ENCODE measurements around the gene SRPK3.
"Not testable (repeated sequence)": the region's sequence is repeated elsewhere in the genome, so short reads cannot be mapped to it uniquely, and the experiment has no call there.

Gene SRPK3

GRCh38 chrX:153739754-153740486 is 40.9 kb upstream of the SRPK3 start:
- H3K4me2 ChIP-seq (ENCODE audit: insufficient read depth, low read length) = no peak overlapping the region
- H3K27ac ChIP-seq (ENCODE audit: low read length) = no peak overlapping the region
- no peaks in the 10 kb centered on the region for H3K36me3 ChIP-seq (ENCODE audit: insufficient read depth, low read length)
- H3K4me1 ChIP-seq (ENCODE audit: insufficient read depth, low read length) = no peaks in the 10 kb centered on the region
- no peaks in the 10 kb centered on the region for H4K20me1 ChIP-seq (ENCODE audit: insufficient read depth, low read length)
- no peak overlapping the region for H3K4me3 ChIP-seq (ENCODE audit: low read depth in 1 of 2, low read length in 2 of 2)
- H2AFZ ChIP-seq (ENCODE audit: low read depth, low read length) = no peak overlapping the region
- DNase-seq (peak; percentile 23), ATAC-seq (ENCODE audit: insufficient read depth, low read depth) (peak; percentile 73)
- H3K9ac ChIP-seq (ENCODE audit: low read depth, low read length) = no peak overlapping the region
- no peaks in the 10 kb centered on the region for H3K9me3 ChIP-seq (ENCODE audit: insufficient read depth, low read length, severe bottlenecking)
- H3K79me2 ChIP-seq (ENCODE audit: insufficient read depth, low read length) = no peaks in the 10 kb centered on the region
- H3K27me3 ChIP-seq (ENCODE audit: insufficient read depth, low read length, poor library complexity) = no peaks in the 10 kb centered on the region
- TF ChIP-seq CTCF (IDR thresholded peaks at IDR 0.05; ENCODE audit: borderline replicate concordance, extremely low read depth, low read length, poor library complexity, severe bottlenecking) (no peak), EZH2 (IDR thresholded peaks at IDR 0.05; ENCODE audit: borderline replicate concordance, low read depth, low read length, severe bottlenecking) (no peak)

- Histone ChIP-seq H3K9ac (ENCODE audit: low read depth, low read length) (no peak overlapping the region), H3K4me3 (ENCODE audit: low read depth in 1 of 2, low read length in 2 of 2) (no peak overlapping the region), H4K20me1 (ENCODE audit: insufficient read depth, low read length) (no peaks in the 10 kb centered on the region), H3K27ac (ENCODE audit: low read length) (no peak overlapping the region), H3K4me2 (ENCODE audit: insufficient read depth, low read length) (no peak overlapping the region), H3K4me1 (ENCODE audit: insufficient read depth, low read length) (no peaks in the 10 kb centered on the region), H3K27me3 (ENCODE audit: insufficient read depth, low read length, poor library complexity) (no peaks in the 10 kb centered on the region), H2AFZ (ENCODE audit: low read depth, low read length) (no peak overlapping the region), H3K79me2 (ENCODE audit: insufficient read depth, low read length) (no peaks in the 10 kb centered on the region), H3K9me3 (ENCODE audit: insufficient read depth, low read length, severe bottlenecking) (no peaks in the 10 kb centered on the region), H3K36me3 (ENCODE audit: insufficient read depth, low read length) (no peaks in the 10 kb centered on the region)
- TF ChIP-seq CTCF (IDR thresholded peaks at IDR 0.05; ENCODE audit: borderline replicate concordance, extremely low read depth, low read length, poor library complexity, severe bottlenecking) = no peak
- TF ChIP-seq EZH2 (IDR thresholded peaks at IDR 0.05; ENCODE audit: borderline replicate concordance, low read depth, low read length, severe bottlenecking) = no peak
- DNase-seq (no peak), ATAC-seq (ENCODE audit: insufficient read depth, low read depth) (no peak)
Measured at GRCh38 chrX:153740631-153741222, 40.1 kb upstream of the SRPK3 start.

GRCh38 chrX:153741446-153741845 is 39.4 kb upstream of the SRPK3 start:
- no peak overlapping the region for H3K4me2 ChIP-seq (ENCODE audit: insufficient read depth, low read length)
- H2AFZ ChIP-seq (ENCODE audit: low read depth, low read length) = no peak overlapping the region
- no peaks in the 10 kb centered on the region for H3K9me3 ChIP-seq (ENCODE audit: insufficient read depth, low read length, severe bottlenecking)
- H3K9ac ChIP-seq (ENCODE audit: low read depth, low read length) = no peak overlapping the region
- no peak for DNase-seq
- H3K27ac ChIP-seq (ENCODE audit: low read length) = no peak overlapping the region
- no peaks in the 10 kb centered on the region for H4K20me1 ChIP-seq (ENCODE audit: insufficient read depth, low read length)
- TF ChIP-seq CTCF (IDR thresholded peaks at IDR 0.05; ENCODE audit: borderline replicate concordance, extremely low read depth, low read length, poor library complexity, severe bottlenecking) = no peak
- TF ChIP-seq EZH2 (IDR thresholded peaks at IDR 0.05; ENCODE audit: borderline replicate concordance, low read depth, low read length, severe bottlenecking) = no peak
- H3K4me1 ChIP-seq (ENCODE audit: insufficient read depth, low read length) = no peaks in the 10 kb centered on the region
- no peak for ATAC-seq (ENCODE audit: insufficient read depth, low read depth)
- no peak overlapping the region for H3K4me3 ChIP-seq (ENCODE audit: low read depth in 1 of 2, low read length in 2 of 2)
- no peaks in the 10 kb centered on the region for H3K27me3 ChIP-seq (ENCODE audit: insufficient read depth, low read length, poor library complexity)
- H3K36me3 ChIP-seq (ENCODE audit: insufficient read depth, low read length) = no peaks in the 10 kb centered on the region
- H3K79me2 ChIP-seq (ENCODE audit: insufficient read depth, low read length) = no peaks in the 10 kb centered on the region

- not testable (repeated sequence) for H3K4me2 ChIP-seq (ENCODE audit: insufficient read depth, low read length); H3K9ac ChIP-seq (ENCODE audit: low read depth, low read length); H3K27me3 ChIP-seq (ENCODE audit: insufficient read depth, low read length, poor library complexity); H3K9me3 ChIP-seq (ENCODE audit: insufficient read depth, low read length, severe bottlenecking); H4K20me1 ChIP-seq (ENCODE audit: insufficient read depth, low read length); H2AFZ ChIP-seq (ENCODE audit: low read depth, low read length); H3K4me3 ChIP-seq (ENCODE audit: low read depth in 1 of 2, low read length in 2 of 2); H3K36me3 ChIP-seq (ENCODE audit: insufficient read depth, low read length); ATAC-seq (ENCODE audit: insufficient read depth, low read depth); H3K27ac ChIP-seq (ENCODE audit: low read length); DNase-seq; H3K4me1 ChIP-seq (ENCODE audit: insufficient read depth, low read length); H3K79me2 ChIP-seq (ENCODE audit: insufficient read depth, low read length)
Measured at GRCh38 chrX:153742111-153742510, 38.7 kb upstream of the SRPK3 start.

GRCh38 chrX:153742796-153743467 is 37.9 kb upstream of the SRPK3 start:
- DNase-seq; H3K36me3 ChIP-seq (ENCODE audit: insufficient read depth, low read length); H3K79me2 ChIP-seq (ENCODE audit: insufficient read depth, low read length); H3K4me3 ChIP-seq (ENCODE audit: low read depth in 1 of 2, low read length in 2 of 2); H4K20me1 ChIP-seq (ENCODE audit: insufficient read depth, low read length); H3K9me3 ChIP-seq (ENCODE audit: insufficient read depth, low read length, severe bottlenecking); H2AFZ ChIP-seq (ENCODE audit: low read depth, low read length); H3K27ac ChIP-seq (ENCODE audit: low read length); H3K27me3 ChIP-seq (ENCODE audit: insufficient read depth, low read length, poor library complexity); H3K9ac ChIP-seq (ENCODE audit: low read depth, low read length); H3K4me2 ChIP-seq (ENCODE audit: insufficient read depth, low read length); ATAC-seq (ENCODE audit: insufficient read depth, low read depth); H3K4me1 ChIP-seq (ENCODE audit: insufficient read depth, low read length): not testable (repeated sequence)
